Caco-2 (cell line): ENCODE measurements around the gene CCDC97. TPM values are rescaled to one million over a fixed set of nuclear protein-coding genes. Genes with fewer than 3 reads are reported as not detected.

Experiments used
- BruUV-seq: library from RNA; stranded (reverse); fragments of 400-500 nt; replicated peaks from 2 replicates; lab custom pipeline; 2021; lab: Mats Ljungman, UMichigan
- CTCF ChIA-PET: fragments of 300-600 bp; sonication (Branson Sonifier 250); formaldehyde crosslinking; loops from one replicate; lab custom pipeline; 2022; ENCODE audit warnings: antibody characterized with exemption; lab: Charles Lee
- POLR2A ChIA-PET: fragments of 300-600 bp; sonication (Branson Sonifier 250); formaldehyde crosslinking; loops from one replicate; lab custom pipeline; 2022; ENCODE audit warnings: antibody characterized with exemption; lab: Charles Lee
- DNase-seq, 2 experiments: peaks; one replicate each; pipeline versions ENCODE4 v3.0.0 to v3.0.0-alpha.2; 2020 to 2022
- H3K27me3 ChIP-seq: replicated peaks from 2 replicates; pipeline ENCODE4 v1.6.0; 2011; ENCODE audit warnings: low read length; ENCODE audit not compliant: control insufficient read depth, insufficient read depth
- H3K36me3 ChIP-seq: 2 replicates; pipeline ENCODE4 v1.5.1; 2011; ENCODE audit warnings: low read length; ENCODE audit not compliant: control insufficient read depth, insufficient read depth
- H3K4me1 ChIP-seq: fragments of 250-450 bp; sonication (Bioruptor Pico); 2 replicates; pipeline ENCODE4 v1.5.1; 2020; ENCODE audit warnings: mild to moderate bottlenecking
- H3K4me3 ChIP-seq: 2 replicates; pipeline ENCODE4 v1.5.1; 2011; ENCODE audit warnings: low read depth, mild to moderate bottlenecking, control low read depth, low read length
- H3K9me3 ChIP-seq: fragments of 250-450 bp; sonication (Bioruptor Pico); 2 replicates; pipeline ENCODE4 v1.5.1; 2020; ENCODE audit warnings: mild to moderate bottlenecking, moderate library complexity
- H3K27ac Mint-ChIP-seq: one replicate; pipeline ENCODE4 v1.8.0; 2022; ENCODE audit warnings: mixed read lengths; ENCODE audit not compliant: unreplicated experiment
- H3K27me3 Mint-ChIP-seq: one replicate; pipeline ENCODE4 v1.8.0; 2022; ENCODE audit warnings: mixed read lengths; ENCODE audit not compliant: insufficient read depth, unreplicated experiment
- H3K36me3 Mint-ChIP-seq: one replicate; pipeline ENCODE4 v1.8.0; 2022; ENCODE audit warnings: mild to moderate bottlenecking, mixed read lengths; ENCODE audit not compliant: insufficient read depth, unreplicated experiment
- H3K4me1 Mint-ChIP-seq: one replicate; pipeline ENCODE4 v1.8.0; 2022; ENCODE audit warnings: low read depth, mixed read lengths; ENCODE audit not compliant: unreplicated experiment
- H3K4me3 Mint-ChIP-seq: one replicate; pipeline ENCODE4 v1.8.0; 2022; ENCODE audit warnings: mild to moderate bottlenecking, moderate library complexity, mixed read lengths; ENCODE audit not compliant: unreplicated experiment
- H3K9me3 Mint-ChIP-seq: one replicate; pipeline ENCODE4 v1.8.0; 2022; ENCODE audit warnings: mixed read lengths; ENCODE audit not compliant: unreplicated experiment
- intact Hi-C: fragments of 100-400 bp; cut with micrococcal nuclease; formaldehyde crosslinking; loops from one replicate; pipeline ENCODE4 v1.10.0; 2022; ENCODE audit not compliant: unreplicated experiment
- total RNA-seq: library from RNA; stranded (reverse); gene quantifications from 2 replicates; pipeline ENCODE4 v1.2.3, GENCODE V29; 2022
- TF ChIP-seq, protein P1 (sequence below), 2 experiments: fragments of 200-600 bp in 1 of 2; IDR thresholded peaks; 1 replicate in 1 of 2; 2 replicates in 1 of 2; pipeline versions ENCODE4 v1.5.1 to v1.8.0; 2011 to 2022; ENCODE audit warnings: antibody characterized with exemption in 1 of 2, control low read depth in 1 of 2, inconsistent platforms in 1 of 2, low read depth in 1 of 2, low read length in 1 of 2, mild to moderate bottlenecking in 1 of 2, moderate library complexity in 1 of 2; ENCODE audit not compliant: insufficient read depth in 1 of 2, severe bottlenecking in 1 of 2, unreplicated experiment in 1 of 2

CCDC97 gene
- total RNA-seq, 1 experiment from 2014 or later = 47.1 TPM

DNA sequence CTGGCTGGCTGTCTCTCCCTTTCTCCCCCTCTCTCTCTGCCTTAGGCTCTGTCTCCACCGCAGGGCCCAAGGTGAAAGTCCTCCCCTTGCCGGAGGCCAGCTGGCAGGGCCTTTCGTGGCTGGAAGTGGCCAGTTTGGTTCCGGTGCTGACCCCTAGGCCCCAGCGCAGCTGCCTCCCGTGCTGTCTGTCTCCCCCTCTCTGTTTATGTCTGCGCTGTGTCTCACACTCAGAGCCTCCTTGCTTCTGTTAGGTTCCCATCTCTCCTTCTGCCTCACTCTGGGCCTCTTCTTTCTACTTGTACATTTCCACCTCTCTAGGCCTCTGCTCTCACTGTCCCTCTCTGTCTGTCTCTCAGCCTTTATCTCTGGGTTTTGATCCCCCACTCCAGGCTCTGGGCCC is 13.1 kb downstream of the CCDC97 start:
- H3K4me3 ChIP-seq = no peak overlapping the region
- Mint-ChIP-seq H3K36me3 (peaks cover 62% of the 10 kb centered on the region), H3K27me3 (no peaks in the 10 kb centered on the region), H3K4me3 (peak overlapping the region; percentile 2), H3K27ac (peak overlapping the region; percentile 43), H3K9me3 (no peaks in the 10 kb centered on the region), H3K4me1 (peaks cover 34% of the 10 kb centered on the region)
- no peaks in the 10 kb centered on the region for H3K9me3 ChIP-seq
- H3K27me3 ChIP-seq = no peaks in the 10 kb centered on the region
- ChIA-PET CTCF (interaction anchor here (0.6 kb wide), 1 partner anchor 39 kb away, joined by 5 read pairs; no protein-coding TSS in a partner anchor), POLR2A (no interaction called here)
- H3K36me3 ChIP-seq = peaks cover 4% of the 10 kb centered on the region
- peaks cover 43% of the 10 kb centered on the region for H3K4me1 ChIP-seq
- DNase-seq = no peak
- intact Hi-C loops = no loop called here
- TF ChIP-seq, protein P1, sequence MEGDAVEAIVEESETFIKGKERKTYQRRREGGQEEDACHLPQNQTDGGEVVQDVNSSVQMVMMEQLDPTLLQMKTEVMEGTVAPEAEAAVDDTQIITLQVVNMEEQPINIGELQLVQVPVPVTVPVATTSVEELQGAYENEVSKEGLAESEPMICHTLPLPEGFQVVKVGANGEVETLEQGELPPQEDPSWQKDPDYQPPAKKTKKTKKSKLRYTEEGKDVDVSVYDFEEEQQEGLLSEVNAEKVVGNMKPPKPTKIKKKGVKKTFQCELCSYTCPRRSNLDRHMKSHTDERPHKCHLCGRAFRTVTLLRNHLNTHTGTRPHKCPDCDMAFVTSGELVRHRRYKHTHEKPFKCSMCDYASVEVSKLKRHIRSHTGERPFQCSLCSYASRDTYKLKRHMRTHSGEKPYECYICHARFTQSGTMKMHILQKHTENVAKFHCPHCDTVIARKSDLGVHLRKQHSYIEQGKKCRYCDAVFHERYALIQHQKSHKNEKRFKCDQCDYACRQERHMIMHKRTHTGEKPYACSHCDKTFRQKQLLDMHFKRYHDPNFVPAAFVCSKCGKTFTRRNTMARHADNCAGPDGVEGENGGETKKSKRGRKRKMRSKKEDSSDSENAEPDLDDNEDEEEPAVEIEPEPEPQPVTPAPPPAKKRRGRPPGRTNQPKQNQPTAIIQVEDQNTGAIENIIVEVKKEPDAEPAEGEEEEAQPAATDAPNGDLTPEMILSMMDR (IDR thresholded peaks at IDR 0.05; ENCODE audit: insufficient read depth in 1 of 2, low read depth in 1 of 2, low read length in 1 of 2, severe bottlenecking in 1 of 2, unreplicated experiment in 1 of 2) = no peak
- no TSS peak for BruUV-seq

DNA sequence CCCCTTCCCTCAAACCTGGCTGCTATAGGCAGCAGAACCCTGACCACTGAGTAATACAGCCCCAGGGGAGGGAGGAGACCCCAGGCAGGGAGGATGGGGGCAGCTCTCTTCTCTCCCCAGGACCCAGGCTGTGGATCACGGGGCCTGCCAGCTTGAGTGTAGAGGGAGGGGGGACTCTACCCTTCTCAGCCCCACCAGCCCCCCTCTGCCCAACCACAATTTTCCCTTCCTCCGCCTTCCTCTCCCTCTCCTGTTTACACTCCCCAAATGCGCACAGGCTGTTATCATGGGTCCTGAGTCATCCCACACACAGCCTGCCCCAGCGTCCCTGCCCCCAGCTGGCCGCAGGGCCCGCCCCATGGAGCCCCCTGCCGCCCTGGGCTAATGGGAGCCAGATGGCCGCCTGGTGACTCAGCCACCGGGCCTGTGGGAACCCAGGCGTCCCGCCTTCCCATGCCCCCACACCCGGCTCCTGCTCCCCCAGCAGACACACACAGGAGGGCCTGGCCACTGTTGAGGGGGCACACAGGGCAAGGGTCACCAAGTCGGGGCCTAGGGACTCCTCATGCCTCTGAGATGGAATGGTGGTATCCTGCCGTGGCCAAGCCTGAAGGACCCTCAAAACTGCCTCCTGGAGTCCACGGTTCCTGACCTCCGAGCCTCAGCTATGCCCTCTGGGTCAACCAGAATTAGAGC is 13.6 kb downstream of the CCDC97 start:
- H3K4me1 Mint-ChIP-seq = peaks cover 34% of the 10 kb centered on the region
- Histone ChIP-seq H3K4me1 (peaks cover 43% of the 10 kb centered on the region), H3K4me3 (no peak overlapping the region), H3K9me3 (no peaks in the 10 kb centered on the region), H3K27me3 (no peaks in the 10 kb centered on the region), H3K36me3 (peaks cover 4% of the 10 kb centered on the region)
- intact Hi-C loops = no loop called here
- no peaks in the 10 kb centered on the region for H3K27me3 Mint-ChIP-seq
- ChIA-PET POLR2A (no interaction called here), CTCF (interaction anchor here (0.6 kb wide), 1 partner anchor 39 kb away, joined by 5 read pairs; no protein-coding TSS in a partner anchor)
- peak overlapping the region; percentile 46 for H3K27ac Mint-ChIP-seq
- peak overlapping the region; percentile 2 for H3K4me3 Mint-ChIP-seq
- BruUV-seq = no TSS peak
- no peak for DNase-seq
- H3K9me3 Mint-ChIP-seq = no peaks in the 10 kb centered on the region
- TF ChIP-seq, protein P1 (IDR thresholded peaks at IDR 0.05; ENCODE audit: insufficient read depth in 1 of 2, low read depth in 1 of 2, low read length in 1 of 2, severe bottlenecking in 1 of 2, unreplicated experiment in 1 of 2) = no peak
- peaks cover 57% of the 10 kb centered on the region for H3K36me3 Mint-ChIP-seq

- Histone ChIP-seq H3K36me3 (peaks cover 4% of the 10 kb centered on the region), H3K9me3 (no peaks in the 10 kb centered on the region), H3K4me3 (no peak overlapping the region), H3K27me3 (no peaks in the 10 kb centered on the region), H3K4me1 (peaks cover 43% of the 10 kb centered on the region)
- Mint-ChIP-seq H3K9me3 (no peaks in the 10 kb centered on the region), H3K27me3 (no peaks in the 10 kb centered on the region), H3K27ac (peak overlapping the region; percentile 46), H3K4me3 (no peak overlapping the region), H3K36me3 (peaks cover 52% of the 10 kb centered on the region), H3K4me1 (peaks cover 34% of the 10 kb centered on the region)
- intact Hi-C loops = no loop called here
- TF ChIP-seq, protein P1 (IDR thresholded peaks at IDR 0.05; ENCODE audit: insufficient read depth in 1 of 2, low read depth in 1 of 2, low read length in 1 of 2, severe bottlenecking in 1 of 2, unreplicated experiment in 1 of 2) = no peak
- POLR2A ChIA-PET = no interaction called here
- BruUV-seq = TSS peak; percentile 45
- CTCF ChIA-PET = interaction anchor here (1.0 kb wide), 1 partner anchor 17 kb away, joined by 3 read pairs; no protein-coding TSS in a partner anchor
- no peak for DNase-seq
These were observed 14.3 kb downstream of the CCDC97 start for GRCh38 chr19:41324231-41324702.
